HG02938 (cell line): ENCODE data around the gene OXA1L.
A peak's percentile ranks its signal among the peaks of the same experiment; 100 is the strongest.
"Not testable (repeated sequence)": the region's sequence is repeated elsewhere in the genome, so short reads cannot be mapped to it uniquely, and the experiment has no call there.

ENCODE experiments used
- ATAC-seq: cut with Tn5 transposase; IDR thresholded peaks from one replicate; pipeline ENCODE4 v1.9.1; 2021; ENCODE audit warnings: mild to moderate bottlenecking, moderate library complexity; ENCODE audit not compliant: unreplicated experiment

OXA1L gene

DNA sequence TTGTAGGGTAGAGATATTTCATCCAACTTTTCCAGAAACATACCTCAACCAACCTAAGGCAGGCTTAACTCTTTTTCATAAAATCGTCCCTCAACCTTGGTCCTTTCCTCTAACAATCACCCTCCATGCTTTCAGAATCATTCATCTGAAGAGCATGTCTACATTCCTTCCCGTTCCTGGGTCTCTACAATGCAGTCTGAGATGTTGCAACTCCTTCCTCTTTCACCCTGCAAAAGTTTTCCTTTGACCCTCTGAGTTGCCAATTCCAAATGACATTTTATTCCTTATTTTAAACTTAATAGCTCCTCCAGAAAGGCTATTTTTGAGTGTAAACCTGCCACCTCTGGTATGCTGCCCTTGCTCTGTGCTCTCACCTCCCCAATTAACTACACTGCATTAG lies 32.0 kb downstream of the OXA1L start:
- no peak for ATAC-seq

DNA sequence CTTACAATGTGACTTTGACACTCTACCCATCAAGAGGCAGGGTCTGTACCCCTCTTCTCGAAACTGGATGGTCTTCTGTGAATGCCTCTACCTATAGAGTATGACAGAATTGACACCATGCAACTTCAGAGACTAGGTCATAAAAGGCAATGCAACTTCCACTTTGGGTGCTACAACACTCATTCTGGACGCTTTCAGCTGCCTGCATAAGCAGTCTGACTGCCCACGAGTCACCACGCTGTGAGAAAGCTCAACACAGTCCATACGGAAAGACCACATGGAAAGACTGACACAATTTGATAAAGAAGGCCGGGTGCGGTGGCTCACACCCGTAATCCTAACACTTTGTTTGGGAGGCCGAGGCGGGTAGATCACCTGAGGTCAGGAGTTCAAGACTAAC lies 33.9 kb downstream of the OXA1L start:
- ATAC-seq: no peak

DNA sequence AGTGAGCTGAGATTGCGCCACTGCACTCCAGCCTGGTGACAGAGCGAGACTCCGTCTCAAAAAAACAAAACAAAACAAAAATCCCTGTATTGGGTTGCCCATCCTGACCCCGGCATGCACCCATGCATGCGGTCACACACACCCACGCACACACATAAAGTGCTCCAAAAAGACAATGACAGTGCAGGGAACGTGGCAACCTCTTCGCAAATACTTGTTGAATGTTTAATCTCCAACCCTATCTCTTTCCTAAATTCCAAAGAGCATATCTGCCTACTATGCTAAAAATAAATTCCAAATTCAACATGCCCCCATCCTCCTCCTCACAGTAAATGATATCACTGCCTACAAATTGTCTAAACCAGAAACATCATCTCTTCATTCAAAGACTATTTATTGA lies 35.2 kb downstream of the OXA1L start:
- ATAC-seq: no peak

DNA sequence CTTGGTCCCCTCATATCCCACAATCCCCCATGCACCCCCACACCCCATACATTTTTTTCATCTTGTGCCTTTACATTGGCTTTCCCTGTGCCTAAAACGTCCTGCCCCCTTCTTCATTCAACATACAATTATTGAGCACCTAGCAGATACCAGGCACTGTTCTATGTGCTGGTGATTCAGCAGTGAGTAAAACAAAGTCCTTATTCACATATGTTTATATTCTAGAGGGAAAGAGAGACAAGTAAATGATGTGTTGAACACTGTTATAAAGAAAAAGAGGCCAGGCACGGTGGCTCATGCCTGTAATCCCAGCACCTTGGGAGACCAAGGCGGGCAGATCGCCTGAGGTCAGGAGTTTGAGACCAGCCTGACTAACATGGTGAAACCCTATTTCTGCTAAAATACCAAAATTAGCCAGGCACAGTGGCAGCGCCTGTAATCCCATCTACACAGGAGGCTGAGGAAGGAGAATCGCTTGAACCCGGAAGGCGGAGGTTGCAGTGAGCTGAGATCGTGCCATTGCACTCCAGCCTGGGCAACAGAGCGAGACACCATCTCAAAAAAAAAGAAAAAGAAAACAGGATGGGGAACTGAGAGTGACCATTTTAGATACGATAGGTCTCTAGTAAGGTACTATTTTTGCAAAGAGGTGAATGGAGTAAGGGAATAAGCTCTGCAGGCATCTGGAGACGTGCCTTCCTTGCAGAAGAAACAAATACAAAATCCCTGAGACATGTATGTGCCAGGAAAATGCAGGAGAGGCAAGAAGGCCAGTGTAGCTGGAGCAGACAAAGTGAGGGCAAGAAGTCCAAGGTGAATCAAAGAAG lies 36.6 kb downstream of the OXA1L start:
- peak; percentile 48 for ATAC-seq

DNA sequence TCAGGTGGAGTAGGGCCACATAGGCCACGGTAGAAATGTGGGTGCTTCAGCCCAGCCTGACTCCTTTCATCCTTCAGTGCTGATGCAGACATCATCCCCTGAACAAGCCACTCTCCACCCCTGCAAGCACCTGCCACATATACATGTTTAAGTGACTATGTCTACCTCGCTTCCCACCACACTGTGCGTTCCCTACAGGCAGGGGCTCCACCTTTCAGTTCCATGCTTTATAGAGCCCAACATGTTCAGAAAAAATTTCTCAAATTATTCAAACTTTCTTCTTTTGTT lies 37.1 kb downstream of the OXA1L start:
- peak; percentile 36 for ATAC-seq

DNA sequence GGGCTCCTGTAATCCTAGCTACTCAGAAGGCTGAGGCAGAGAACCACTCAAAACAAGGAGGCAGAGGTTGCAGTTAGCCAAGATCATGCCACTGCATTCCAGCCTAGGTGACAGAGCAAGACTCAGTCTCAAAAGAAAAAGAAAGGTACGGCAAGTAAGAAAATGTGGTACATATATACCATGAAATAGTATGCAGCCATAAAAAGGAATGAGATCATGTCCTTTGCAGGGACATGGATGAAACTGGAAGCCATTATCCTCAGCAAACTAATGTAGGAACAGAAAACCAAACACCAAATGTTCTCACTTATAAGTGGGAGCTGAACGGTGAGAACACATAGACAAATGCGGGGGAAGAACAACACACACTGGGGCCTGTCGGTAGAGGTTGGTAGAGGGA lies 38.7 kb downstream of the OXA1L start:
- ATAC-seq: not testable (repeated sequence)

DNA sequence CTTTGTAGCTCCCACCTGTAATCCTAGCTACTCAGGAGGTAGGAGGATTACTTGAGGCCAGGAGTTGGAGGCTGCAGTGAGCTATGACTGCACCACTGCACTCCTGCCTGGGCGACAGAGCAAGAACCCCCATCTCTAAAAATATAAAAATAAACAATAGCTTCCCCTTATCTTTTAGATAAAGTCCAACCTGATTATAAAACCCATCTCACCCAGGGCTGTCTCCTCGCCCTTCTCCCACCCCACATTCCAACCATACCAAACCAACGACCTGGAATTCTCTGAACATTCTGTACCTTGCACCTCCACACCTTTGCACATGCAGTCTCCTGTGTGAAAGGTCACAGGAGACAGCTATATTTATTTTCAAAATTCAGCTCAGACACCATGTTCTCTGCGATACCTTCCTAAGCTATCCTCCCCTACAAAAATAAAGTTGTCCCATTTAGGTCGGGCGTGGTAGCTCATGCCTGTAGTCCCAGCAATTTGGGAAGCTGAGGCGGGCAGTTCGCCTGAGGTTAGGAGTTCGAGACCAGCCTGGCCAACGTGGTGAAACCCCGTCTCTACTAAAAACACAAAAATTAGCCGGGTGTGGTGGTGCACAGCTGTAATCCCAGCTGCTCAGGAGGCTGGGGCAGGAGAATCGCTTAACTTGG lies 41.1 kb downstream of the OXA1L start:
- ATAC-seq: no peak

DNA sequence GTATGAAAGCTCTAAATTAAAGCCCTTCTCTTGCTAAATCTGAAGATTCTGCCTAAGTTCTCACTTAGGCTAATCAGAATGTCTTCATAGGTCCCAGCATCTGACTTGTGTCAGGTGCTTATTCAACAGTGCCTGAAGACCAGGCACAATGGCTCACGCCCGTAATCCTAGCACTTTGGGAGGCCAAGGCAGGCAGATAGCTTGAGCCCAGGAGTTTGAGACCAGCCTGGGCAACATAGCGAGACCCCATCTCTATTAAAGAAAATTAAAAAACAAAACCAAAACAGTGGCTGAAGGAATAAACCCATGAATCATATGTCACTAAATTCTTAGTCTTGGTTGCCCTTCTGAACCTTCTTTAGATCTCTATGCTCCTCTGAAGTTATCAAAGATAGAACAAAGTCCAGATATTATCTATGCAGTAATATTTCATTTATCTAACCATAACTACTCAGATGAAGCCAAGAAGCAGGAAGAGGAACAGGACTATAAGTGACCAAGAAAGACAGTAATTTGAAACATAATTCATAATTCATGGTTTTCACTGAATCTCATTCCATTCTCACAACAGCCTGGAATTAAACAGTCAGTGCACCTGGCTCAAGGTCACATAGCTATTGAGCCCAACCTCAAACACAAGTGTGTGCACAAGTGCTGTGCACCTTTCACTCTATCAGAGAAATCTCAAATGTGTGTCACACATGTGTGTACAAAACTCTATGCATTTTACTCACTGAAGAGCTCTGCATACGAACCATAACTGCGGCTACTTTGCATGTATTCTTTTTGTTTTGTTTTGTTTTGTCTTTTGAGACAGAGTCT lies 42.1 kb downstream of the OXA1L start:
- ATAC-seq: no peak

DNA sequence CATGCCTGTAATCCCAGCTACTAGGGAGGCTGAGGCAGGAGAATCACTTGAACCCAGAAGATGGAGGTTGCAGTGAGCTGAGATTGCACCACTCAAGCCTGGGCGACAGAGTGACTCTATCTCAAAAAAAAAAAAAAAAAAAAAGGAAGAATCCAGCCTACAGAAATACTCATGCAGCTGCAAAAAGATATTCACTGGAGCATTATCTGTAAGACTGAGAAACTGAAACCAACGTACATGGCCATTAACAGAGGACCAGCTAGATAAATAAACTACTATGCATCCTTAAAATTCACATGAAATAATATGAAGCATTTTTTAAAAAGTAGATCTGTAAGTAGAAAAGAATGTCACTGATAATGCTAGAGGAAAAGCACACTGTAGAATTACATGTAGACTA lies 45.2 kb downstream of the OXA1L start:
- no peak for ATAC-seq

DNA sequence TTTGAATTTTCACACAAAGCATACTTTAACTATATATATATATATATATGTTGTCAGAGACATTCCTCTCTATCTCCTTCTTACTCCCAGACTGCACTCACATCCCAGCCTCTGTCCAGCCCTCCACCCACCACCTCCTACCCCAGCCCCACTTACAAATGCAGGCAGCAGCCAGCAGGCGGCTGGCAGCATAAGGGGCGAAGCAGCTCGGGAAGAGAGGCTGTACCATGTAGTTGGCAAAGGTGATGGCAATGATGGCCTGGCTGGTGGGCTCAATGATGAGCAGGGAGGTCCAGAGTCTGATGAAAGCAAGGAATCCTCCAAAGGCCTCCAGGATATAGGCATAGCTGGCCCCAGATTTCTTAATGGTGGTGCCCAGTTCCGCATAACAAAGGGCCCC lies 46.3 kb downstream of the OXA1L start:
- ATAC-seq: no peak

DNA sequence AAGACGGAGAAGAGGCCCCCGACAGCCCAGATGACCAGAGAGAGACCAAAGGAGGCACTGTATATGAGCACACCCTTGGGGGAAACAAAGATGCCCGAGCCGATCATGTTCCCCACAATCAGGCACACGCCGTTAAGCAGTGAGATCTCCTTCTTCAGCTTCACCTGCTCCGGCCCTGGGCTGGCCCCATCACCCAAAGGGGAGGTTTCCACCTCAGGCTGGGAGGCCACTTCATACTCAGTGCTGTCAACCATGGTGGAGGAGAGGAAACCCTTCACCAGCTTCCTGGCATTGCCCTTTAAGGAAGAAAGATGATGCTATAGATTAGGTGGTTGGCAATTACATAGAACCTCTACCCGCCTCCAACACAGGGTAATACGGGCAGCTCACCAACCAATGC lies 46.7 kb downstream of the OXA1L start:
- ATAC-seq: no peak

DNA sequence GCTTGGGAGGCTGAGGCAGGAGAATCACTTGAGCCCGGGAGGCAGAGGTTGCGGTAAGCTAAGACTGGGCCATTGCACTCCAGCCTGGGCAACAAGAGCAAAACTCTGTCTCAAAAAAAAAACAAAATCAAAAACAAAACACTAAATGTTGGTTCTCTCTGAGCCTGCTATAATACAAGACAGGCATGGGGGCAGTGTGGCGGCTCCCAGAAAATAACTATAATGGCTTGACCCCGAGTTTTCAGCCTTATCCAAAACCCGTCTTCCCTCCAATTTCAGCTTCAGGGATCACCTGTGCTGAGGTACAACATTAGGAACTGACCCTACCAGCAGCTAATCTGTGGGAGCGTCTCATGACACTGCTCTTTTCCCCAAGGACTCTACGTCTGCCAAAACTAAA lies 47.9 kb downstream of the OXA1L start:
- no peak for ATAC-seq

DNA sequence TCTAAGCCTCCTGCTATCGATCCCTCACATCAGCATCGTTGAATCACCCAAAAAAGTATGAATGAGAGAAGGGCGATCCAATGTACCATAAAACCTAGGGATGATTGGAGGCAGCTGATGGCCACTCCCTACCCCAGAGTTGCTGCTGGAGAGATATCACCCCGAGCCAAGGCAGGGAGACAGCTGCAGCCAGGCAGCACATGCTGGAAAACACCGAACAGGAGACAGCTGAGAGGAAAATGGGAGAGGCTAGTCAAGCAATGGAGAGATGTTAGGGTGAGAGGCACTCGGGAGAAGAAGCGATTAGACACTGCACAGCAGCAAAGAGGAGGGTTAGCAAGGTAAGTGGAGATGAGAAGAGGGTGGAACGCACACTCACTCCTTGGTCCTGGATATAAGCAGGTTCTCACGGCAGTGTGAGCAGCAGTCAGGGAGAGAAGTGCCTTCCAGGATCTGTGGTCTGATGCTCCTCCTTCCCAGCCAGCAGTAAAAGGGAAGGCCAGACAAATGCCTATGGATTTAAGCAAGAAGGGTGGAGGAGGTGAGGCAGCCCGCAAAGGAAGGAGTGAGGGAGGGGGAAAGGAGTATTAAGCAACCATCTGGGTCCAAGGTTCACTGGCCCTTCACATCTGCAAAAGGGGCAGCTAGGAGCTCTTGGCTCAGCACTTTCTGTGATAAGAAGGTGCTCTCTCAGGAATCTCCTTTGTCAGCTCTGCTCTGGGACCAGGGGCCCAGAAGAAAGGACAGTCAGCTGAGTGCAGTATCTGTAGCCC lies 48.6 kb downstream of the OXA1L start, which contains the start of gene SLC7A7:
Gene SLC7A7 (minus strand): TSS at position 495 of the 773 bp plus-strand sequence. CDS start 2,037 bp downstream, outside the sequence.
- no peak for ATAC-seq

DNA sequence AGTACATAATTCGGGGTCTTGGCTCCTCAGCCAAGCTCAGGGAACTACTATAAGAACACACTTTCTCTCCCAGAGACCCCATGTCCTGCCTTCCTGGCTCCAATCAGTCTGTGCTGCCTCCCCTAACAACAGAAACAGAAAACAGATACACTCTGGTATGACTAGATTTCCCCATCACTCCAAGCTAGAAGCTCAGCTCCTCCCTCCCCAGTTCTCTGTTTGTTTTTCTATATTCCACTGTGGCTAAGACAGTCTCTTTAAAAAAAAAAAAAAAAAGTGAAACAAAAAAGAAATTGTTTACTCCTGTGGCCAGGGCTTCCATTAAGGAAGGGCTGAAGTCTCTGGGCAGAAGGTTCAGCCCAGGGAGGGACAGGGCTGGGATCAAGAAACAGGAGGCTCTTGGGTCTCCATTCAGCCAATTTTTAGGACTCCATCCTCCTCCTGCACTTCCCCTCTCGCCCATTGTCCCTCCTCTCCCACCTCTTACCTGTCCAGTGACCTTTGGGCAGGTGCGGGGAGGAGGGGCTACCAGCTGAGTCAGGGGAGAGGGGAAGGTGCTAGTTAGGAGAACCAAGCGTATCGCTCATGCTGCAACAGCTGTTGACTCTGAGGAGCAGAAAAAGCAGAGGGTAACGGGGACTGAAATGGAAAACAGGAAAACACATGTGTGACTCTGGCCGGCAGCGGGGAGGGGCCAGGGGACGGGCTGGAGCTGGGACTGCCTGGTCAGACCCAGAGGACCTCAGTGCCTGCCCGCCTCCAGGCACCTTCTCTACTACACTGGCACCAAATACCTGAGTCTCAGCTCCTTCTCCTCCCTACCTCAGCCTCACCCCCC lies 52.9 kb downstream of the OXA1L start:
- ATAC-seq: peak; percentile 49

DNA sequence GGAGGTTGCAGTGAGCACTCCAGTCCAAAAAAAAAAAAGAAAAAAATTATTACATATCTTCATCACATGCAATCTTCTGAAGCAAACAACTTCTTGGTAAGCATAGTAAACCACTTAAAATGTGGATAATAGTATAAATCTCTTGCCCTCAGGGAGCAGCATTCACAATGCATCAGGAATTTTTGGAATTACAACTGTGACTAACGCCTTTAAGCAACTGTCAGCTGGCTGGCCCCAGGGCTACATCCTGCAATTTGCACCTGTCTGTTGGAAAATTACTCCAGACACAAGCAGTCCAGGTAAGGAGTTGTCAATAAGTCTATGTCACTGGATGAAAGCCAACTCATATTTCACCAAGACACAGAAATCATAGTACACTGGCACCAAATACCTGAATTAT lies 54.2 kb downstream of the OXA1L start:
- ATAC-seq: no peak

DNA sequence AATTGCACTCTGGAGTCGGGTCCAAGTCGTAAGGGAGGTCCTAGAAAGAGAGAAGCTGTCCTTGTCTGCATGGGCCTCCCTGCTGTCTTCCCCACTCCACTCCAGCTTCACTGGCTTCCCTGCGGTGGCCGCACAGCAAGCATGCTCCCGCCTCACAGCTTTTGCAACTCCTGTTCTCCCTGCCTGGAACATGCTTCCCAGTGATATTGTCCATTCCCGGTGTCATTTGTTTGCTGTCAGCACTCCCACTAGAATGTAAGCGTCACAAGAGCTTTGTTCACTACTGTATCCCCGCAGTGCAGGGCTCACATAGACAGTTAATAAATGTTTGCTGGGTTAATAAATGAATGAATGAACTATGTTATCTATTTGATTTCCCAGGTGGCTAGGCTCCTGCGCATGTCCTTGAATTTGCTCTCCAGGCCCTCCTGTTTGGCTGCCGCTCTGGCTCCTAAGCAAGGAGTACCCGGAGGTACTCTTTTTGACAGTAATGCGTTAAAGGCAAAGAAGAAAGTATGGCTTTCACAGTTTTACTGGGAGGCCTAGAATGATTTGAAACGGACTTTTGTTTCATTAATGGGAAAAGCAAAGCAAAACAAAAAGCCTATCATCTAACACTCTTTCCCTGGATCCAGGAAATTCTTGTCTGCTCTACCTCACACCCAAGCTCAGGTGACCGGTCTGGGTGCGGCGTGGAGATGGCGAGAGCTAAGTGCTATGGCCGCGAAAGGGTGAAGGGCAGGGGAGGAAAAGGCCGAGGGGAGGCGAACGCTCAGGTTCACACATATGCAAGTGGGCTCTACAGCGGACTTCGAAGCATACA lies 54.9 kb downstream of the OXA1L start:
- no peak for ATAC-seq

DNA sequence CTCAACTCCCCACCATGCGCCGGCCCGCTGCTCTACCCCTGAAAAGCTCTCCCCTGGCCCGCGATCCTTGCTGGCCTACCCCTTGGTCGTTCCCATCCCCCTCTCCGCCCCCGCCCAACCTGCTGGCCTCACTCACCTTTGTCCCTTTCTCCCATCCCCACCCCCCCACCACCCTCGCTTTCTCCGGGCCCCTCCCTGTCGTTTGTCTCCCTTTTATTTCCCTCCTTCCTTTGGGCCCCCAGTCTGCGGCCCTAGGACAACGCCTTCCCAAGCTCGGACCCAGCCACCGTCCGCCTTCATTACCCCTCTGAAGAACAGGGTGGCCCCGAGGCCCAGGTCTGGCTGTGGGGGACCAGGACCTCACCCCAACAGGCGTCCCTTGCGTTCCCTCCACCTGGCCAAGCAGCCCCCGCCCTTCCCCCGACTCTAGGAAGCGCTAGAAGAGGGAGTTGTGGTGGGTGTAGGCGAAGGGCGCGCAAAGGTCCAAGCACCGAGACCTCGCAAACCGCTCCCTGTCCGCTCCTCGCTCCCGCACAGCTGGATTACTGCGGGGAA lies 55.6 kb downstream of the OXA1L start:
- ATAC-seq: no peak
